Measurements from ENCODE around the gene ITPRIPL2.

ITPRIPL2 gene

GRCh38 chr16:19137201-19138128, 23.7 kb downstream of the ITPRIPL2 start:
- DNase-seq (ENCODE audit: low read depth): no peak
- TF ChIP-seq, protein P1, sequence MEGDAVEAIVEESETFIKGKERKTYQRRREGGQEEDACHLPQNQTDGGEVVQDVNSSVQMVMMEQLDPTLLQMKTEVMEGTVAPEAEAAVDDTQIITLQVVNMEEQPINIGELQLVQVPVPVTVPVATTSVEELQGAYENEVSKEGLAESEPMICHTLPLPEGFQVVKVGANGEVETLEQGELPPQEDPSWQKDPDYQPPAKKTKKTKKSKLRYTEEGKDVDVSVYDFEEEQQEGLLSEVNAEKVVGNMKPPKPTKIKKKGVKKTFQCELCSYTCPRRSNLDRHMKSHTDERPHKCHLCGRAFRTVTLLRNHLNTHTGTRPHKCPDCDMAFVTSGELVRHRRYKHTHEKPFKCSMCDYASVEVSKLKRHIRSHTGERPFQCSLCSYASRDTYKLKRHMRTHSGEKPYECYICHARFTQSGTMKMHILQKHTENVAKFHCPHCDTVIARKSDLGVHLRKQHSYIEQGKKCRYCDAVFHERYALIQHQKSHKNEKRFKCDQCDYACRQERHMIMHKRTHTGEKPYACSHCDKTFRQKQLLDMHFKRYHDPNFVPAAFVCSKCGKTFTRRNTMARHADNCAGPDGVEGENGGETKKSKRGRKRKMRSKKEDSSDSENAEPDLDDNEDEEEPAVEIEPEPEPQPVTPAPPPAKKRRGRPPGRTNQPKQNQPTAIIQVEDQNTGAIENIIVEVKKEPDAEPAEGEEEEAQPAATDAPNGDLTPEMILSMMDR (conservative IDR thresholded peaks at IDR 0.05; ENCODE audit: low read depth, low read length): no peak
- H3K4me3 ChIP-seq (ENCODE audit: low read length): no peak overlapping the region

DNA sequence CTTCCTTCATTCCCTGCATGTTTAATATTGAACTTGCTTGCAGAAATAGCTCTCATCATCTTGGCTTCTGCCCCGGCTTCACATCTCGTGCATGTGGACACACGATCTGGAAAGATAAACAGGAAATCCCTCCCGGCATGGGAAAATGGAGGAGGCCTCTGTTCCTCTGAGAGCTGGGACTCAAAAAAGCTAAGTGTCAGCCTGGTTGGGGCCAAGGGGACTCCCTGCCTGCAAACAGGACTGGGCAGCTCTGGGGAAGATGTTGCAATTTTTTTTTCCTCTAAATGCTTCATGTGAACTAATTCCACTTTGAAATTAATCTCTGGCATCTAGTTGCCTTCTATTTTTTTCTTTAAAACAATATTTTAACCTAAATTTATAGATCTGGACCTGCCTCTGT, 24.8 kb downstream of the ITPRIPL2 start:
- DNase-seq (ENCODE audit: low read depth): no peak
- TF ChIP-seq, protein P1 (conservative IDR thresholded peaks at IDR 0.05; ENCODE audit: low read depth, low read length): no peak
- no peak overlapping the region for H3K4me3 ChIP-seq (ENCODE audit: low read length)

DNA sequence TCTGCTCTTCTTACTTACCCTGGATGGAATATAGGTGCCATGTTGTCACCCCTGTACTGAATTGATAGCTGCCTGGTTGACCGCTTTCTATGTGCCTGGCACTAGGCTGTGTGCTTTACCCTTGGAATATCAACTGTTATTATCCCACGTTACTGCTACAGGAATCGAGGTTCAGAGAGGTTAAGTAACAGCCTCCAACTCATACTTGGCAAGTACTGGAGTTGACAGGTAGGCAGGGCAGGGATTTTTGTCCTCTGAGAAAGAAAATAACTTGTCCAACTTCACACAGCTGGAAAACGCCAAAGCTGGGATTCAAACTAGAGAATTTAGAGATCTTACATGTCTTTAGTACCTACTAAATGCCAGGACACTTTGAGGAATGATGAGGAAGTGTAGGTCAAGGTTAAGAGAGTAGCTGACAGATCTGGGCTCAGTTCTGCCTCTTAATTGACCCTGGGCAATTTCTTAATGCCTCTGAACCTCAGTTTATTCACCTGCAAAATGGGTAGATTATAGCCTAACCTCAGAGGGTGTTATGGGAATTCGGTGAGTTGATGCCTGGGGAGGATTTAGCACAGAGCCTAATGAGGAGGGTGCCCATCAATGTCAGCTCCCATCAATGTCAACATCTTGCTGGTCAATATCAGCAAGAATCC, 25.8 kb downstream of the ITPRIPL2 start:
- no peak for DNase-seq (ENCODE audit: low read depth)
- no peak overlapping the region for H3K4me3 ChIP-seq (ENCODE audit: low read length)
- TF ChIP-seq, protein P1 (conservative IDR thresholded peaks at IDR 0.05; ENCODE audit: low read depth, low read length): no peak

DNA sequence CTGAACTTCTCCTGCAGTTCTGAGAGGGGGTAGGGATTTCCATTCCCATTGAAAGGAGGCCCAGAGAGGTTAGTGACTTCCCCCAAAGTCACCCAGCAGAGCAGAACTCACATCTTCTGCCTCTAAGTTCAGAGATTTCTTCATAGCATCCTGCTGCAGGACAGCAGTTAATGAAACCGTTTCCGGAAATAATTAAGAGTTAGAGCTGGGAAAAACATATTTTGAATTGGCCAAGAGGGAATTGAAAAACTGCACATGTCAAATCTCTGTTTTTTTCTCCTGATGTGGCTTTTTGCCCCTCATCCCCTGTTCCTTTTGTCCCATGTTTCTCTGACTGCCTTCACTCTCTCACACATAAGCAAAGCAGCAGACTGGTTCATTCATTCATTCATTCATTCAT, 26.6 kb downstream of the ITPRIPL2 start:
- H3K4me3 ChIP-seq (ENCODE audit: low read length): no peak overlapping the region
- TF ChIP-seq, protein P1 (conservative IDR thresholded peaks at IDR 0.05; ENCODE audit: low read depth, low read length): no peak
- no peak for DNase-seq (ENCODE audit: low read depth)

DNA sequence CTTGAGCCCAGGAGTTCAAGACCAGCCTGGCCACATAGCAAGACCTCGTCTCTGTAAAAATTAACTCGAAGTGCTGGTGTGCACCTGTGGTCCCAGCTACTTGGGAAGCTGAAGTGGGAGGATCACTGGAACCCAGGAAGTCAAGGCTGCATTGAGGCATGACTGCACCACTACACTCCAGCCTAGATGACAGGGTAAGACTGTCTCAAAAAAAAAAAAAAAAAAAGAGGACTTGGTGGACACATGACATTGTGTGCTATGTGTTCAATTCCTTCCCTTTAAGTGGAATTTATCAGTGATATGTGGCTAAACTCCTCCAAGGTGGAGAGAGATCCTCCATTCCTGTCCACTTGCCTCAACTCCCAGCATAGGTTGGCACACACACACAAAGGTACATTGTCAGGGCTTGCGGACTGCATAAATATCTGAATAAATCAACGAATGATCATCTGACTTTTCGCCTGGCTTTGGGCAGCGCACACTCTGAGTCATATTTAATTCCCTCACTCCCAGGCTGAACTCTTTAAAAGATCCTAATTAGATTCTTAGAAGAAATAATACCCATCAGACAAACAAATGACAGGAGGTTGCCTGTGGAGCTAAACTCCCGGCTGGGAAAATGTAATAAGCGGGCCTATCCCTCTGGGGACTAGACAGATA, 29.3 kb downstream of the ITPRIPL2 start:
- peak; percentile 94 for DNase-seq (ENCODE audit: low read depth)
- H3K4me3 ChIP-seq (ENCODE audit: low read length): peak overlapping the region; percentile 3
- TF ChIP-seq, protein P1 (conservative IDR thresholded peaks at IDR 0.05; ENCODE audit: low read depth, low read length): no peak

- no peak for DNase-seq (ENCODE audit: low read depth)
- TF ChIP-seq, protein P1 (conservative IDR thresholded peaks at IDR 0.05; ENCODE audit: low read depth, low read length): no peak
- peak overlapping the region; percentile 3 for H3K4me3 ChIP-seq (ENCODE audit: low read length)
Observed at GRCh38 chr16:19143599-19143956, 29.8 kb downstream of the ITPRIPL2 start.

Data from retinal pigment epithelial cell (primary cell).